ENCODE measurements around the gene JARID2. TPM values are rescaled to one million over a fixed set of nuclear protein-coding genes. Genes with fewer than 3 reads are reported as not detected.

JARID2 gene
- total and polyA plus RNA-seq, 4 donors, result 1.4 to 12.3 (median 3.4) TPM

DNA sequence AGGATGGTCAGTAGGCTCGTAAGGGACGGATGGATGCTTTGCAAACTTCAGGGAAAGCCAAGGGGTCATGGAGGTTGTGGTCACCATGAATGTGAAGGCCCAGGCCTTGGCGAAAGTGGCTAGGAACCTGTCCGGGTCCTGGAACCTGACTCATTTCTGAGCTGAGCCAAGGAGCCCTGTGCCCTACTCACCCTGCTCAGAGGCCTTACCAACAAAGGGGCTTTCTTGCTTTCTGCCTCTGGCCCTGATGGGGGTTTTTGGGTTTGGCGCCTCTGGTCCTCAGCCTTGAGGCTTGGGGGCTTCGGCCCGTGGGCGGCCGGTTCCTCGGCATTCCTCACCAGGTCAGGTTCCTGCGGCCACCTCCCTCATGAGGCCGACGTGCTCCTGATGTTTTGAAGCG is 261.9 kb downstream of the JARID2 start:
- 93% methylated on average over 14 of the region's 14 CpGs for WGBS
- H3K4me3 ChIP-seq (ENCODE audit: low read depth in 1 of 3, low read length in 3 of 3), result no peak overlapping the region
- H3K27ac ChIP-seq (ENCODE audit: low read depth in 1 of 2, low read length in 2 of 2), result no peak overlapping the region
- H3K4me1 ChIP-seq (ENCODE audit: control insufficient read depth in 4 of 4, insufficient read depth in 4 of 4, low read length in 3 of 4), result peaks cover 3 to 35% (median 26%) of the 10 kb centered on the region in 4 donors
- H3K27me3 ChIP-seq (ENCODE audit: control insufficient read depth in 4 of 4, insufficient read depth in 4 of 4, low read length in 3 of 4), result no peaks in the 10 kb centered on the region
- H3K9ac ChIP-seq (ENCODE audit: low read depth in 1 of 2, low read length in 2 of 2), result no peak overlapping the region
- TF ChIP-seq, protein P1, sequence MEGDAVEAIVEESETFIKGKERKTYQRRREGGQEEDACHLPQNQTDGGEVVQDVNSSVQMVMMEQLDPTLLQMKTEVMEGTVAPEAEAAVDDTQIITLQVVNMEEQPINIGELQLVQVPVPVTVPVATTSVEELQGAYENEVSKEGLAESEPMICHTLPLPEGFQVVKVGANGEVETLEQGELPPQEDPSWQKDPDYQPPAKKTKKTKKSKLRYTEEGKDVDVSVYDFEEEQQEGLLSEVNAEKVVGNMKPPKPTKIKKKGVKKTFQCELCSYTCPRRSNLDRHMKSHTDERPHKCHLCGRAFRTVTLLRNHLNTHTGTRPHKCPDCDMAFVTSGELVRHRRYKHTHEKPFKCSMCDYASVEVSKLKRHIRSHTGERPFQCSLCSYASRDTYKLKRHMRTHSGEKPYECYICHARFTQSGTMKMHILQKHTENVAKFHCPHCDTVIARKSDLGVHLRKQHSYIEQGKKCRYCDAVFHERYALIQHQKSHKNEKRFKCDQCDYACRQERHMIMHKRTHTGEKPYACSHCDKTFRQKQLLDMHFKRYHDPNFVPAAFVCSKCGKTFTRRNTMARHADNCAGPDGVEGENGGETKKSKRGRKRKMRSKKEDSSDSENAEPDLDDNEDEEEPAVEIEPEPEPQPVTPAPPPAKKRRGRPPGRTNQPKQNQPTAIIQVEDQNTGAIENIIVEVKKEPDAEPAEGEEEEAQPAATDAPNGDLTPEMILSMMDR (IDR thresholded peaks at IDR 0.05; ENCODE audit: low read depth, low read length, missing input control), result no peak
- no peak for TF ChIP-seq ATF3 (IDR thresholded peaks at IDR 0.05)
- no peak for TF ChIP-seq RXRA (IDR thresholded peaks at IDR 0.05)
- TF ChIP-seq NR2F2 (IDR thresholded peaks at IDR 0.05), result no peak
- TF ChIP-seq, protein P2, sequence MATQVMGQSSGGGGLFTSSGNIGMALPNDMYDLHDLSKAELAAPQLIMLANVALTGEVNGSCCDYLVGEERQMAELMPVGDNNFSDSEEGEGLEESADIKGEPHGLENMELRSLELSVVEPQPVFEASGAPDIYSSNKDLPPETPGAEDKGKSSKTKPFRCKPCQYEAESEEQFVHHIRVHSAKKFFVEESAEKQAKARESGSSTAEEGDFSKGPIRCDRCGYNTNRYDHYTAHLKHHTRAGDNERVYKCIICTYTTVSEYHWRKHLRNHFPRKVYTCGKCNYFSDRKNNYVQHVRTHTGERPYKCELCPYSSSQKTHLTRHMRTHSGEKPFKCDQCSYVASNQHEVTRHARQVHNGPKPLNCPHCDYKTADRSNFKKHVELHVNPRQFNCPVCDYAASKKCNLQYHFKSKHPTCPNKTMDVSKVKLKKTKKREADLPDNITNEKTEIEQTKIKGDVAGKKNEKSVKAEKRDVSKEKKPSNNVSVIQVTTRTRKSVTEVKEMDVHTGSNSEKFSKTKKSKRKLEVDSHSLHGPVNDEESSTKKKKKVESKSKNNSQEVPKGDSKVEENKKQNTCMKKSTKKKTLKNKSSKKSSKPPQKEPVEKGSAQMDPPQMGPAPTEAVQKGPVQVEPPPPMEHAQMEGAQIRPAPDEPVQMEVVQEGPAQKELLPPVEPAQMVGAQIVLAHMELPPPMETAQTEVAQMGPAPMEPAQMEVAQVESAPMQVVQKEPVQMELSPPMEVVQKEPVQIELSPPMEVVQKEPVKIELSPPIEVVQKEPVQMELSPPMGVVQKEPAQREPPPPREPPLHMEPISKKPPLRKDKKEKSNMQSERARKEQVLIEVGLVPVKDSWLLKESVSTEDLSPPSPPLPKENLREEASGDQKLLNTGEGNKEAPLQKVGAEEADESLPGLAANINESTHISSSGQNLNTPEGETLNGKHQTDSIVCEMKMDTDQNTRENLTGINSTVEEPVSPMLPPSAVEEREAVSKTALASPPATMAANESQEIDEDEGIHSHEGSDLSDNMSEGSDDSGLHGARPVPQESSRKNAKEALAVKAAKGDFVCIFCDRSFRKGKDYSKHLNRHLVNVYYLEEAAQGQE (IDR thresholded peaks at IDR 0.05), result no peak
- TF ChIP-seq GABPA (IDR thresholded peaks at IDR 0.05 in 1 of 2, conservative IDR thresholded peaks at IDR 0.05 in 1 of 2), result no peak
- DNase-seq (ENCODE audit: low spot score), result no peak
- no peaks in the 10 kb centered on the region for H3K9me3 ChIP-seq (ENCODE audit: control insufficient read depth in 4 of 4, low read length in 3 of 4)
- H3K36me3 ChIP-seq (ENCODE audit: control insufficient read depth in 4 of 4, insufficient read depth in 3 of 4, low read depth in 1 of 4, low read length in 3 of 4), result peaks cover 0 to 4% (median 1%) of the 10 kb centered on the region in 4 donors

DNA sequence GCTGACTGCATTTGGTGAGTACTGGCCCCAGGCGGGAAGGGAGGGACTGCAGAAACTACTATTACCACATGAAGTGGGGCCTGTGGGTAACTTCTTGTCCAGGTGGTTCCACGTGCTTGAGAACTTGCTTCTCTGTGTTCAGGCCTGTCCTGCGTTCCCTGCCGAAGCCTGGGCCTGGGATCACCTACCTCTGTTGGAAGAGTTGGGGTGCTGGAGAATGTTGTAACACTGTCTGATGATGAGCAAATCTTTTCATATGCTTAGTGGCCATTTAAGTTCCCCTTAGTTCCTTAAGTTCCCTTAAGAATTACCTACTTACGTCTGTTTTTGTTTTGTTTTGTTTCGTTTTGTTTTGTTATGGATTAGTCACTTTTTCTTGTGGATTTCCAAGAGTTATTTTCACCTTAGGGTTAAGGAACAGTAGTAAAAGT is 262.6 kb downstream of the JARID2 start:
- Histone ChIP-seq H3K9ac (ENCODE audit: low read depth in 1 of 2, low read length in 2 of 2) (no peak overlapping the region), H3K4me1 (ENCODE audit: control insufficient read depth in 4 of 4, insufficient read depth in 4 of 4, low read length in 3 of 4) (peaks cover 3 to 35% (median 26%) of the 10 kb centered on the region in 4 donors), H3K9me3 (ENCODE audit: control insufficient read depth in 4 of 4, low read length in 3 of 4) (no peaks in the 10 kb centered on the region), H3K27ac (ENCODE audit: low read depth in 1 of 2, low read length in 2 of 2) (no peak overlapping the region), H3K4me3 (ENCODE audit: low read depth in 1 of 3, low read length in 3 of 3) (no peak overlapping the region), H3K36me3 (ENCODE audit: control insufficient read depth in 4 of 4, insufficient read depth in 3 of 4, low read depth in 1 of 4, low read length in 3 of 4) (peaks cover 0 to 6% (median 1%) of the 10 kb centered on the region in 4 donors), H3K27me3 (ENCODE audit: control insufficient read depth in 4 of 4, insufficient read depth in 4 of 4, low read length in 3 of 4) (no peaks in the 10 kb centered on the region)
- 90% methylated on average over 6 of the region's 6 CpGs for WGBS
- no peak for DNase-seq (ENCODE audit: low spot score)
- TF ChIP-seq NR2F2 (IDR thresholded peaks at IDR 0.05) (no peak), RAD21 (IDR thresholded peaks at IDR 0.05) (no peak), ATF3 (IDR thresholded peaks at IDR 0.05) (no peak), JUND (IDR thresholded peaks at IDR 0.05) (no peak), HNF4A (conservative IDR thresholded peaks at IDR 0.05) (no peak), YY1 (IDR thresholded peaks at IDR 0.05) (no peak)
- TF ChIP-seq, protein P3, sequence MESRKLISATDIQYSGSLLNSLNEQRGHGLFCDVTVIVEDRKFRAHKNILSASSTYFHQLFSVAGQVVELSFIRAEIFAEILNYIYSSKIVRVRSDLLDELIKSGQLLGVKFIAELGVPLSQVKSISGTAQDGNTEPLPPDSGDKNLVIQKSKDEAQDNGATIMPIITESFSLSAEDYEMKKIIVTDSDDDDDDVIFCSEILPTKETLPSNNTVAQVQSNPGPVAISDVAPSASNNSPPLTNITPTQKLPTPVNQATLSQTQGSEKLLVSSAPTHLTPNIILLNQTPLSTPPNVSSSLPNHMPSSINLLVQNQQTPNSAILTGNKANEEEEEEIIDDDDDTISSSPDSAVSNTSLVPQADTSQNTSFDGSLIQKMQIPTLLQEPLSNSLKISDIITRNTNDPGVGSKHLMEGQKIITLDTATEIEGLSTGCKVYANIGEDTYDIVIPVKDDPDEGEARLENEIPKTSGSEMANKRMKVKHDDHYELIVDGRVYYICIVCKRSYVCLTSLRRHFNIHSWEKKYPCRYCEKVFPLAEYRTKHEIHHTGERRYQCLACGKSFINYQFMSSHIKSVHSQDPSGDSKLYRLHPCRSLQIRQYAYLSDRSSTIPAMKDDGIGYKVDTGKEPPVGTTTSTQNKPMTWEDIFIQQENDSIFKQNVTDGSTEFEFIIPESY (IDR thresholded peaks at IDR 0.05), result no peak

Measured in liver (tissue), 9 donors.